Measurements from ENCODE around the gene OR2T6.
"Not testable (repeated sequence)": the region's sequence is repeated elsewhere in the genome, so short reads cannot be mapped to it uniquely, and the experiment has no call there.

Gene OR2T6

DNA sequence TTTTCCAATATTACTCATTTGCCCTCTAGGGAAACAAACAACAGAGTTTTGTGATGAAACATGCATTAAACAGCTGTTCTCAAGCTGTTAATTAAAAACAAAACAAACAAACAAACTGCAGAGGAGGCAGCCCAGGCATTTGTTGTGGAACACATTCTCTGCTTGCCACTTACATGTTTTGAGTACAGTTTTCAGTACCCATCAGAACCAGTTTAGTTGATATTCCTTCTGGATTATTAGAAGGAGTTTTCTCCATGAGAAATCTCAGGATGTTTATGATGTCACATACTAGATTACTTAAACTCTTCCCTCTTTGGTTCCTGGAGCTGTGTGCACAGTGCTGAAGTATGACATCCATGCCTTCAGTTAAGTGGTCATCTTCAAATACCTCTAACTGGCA lies at the start of gene OR2T6:
OR2T6 (plus strand) TSS at position 301 of the 400 bp plus-strand sequence. CDS start 11,863 bp downstream, outside the sequence.
- DNase-seq, result no peak

DNA sequence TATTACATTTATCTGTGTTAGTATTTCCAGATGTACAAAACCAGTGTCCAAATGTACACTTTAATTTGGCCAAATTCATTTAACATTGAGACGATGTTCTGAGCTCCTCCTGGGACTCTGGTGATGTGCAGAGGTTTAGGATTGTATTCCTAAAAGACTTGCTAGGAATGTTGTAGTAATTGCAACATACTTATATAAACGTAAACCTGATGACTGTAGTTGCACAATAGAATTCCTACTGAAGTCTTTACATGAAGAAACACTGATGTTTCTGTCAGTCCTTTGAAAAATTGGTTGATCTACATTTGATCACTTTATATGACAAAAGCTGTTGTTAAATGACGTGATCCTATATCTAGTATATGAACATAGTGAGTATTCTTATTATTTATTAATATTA lies 32.1 kb upstream of the OR2T6 start:
- no peak for DNase-seq

DNA sequence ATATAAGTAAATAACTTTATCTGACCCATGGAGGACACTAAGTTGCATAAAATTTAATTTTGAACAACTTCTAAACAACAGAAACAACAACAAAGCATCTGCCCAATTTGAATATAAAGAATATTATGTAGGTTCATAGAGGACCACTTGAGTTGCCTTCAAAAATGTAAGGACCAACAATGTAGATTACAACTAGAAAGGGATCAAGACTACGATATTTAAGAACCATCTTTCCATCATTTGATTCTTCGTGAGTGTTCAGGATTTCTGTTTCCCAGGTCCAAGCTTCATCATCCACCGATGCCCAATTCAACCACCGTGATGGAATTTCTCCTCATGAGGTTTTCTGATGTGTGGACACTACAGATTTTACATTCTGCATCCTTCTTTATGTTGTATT lies 27.1 kb upstream of the OR2T6 start, which contains the start of gene OR14C36:
OR14C36 (plus strand) TSS at position 301 of the 400 bp plus-strand sequence; CDS start at position 301, 0 bp downstream.
- DNase-seq, result no peak

- no peak for DNase-seq
Observed at GRCh38 chr1:248359415-248359814, 16.1 kb upstream of the OR2T6 start.

GRCh38 chr1:248361121-248361715 lies 14.3 kb upstream of the OR2T6 start, which contains the start of gene OR2T4:
TSS of gene OR2T4 (plus strand) at chr1:248361665. CDS start at chr1:248361665, 0 bp downstream.
- DNase-seq, result no peak

DNA sequence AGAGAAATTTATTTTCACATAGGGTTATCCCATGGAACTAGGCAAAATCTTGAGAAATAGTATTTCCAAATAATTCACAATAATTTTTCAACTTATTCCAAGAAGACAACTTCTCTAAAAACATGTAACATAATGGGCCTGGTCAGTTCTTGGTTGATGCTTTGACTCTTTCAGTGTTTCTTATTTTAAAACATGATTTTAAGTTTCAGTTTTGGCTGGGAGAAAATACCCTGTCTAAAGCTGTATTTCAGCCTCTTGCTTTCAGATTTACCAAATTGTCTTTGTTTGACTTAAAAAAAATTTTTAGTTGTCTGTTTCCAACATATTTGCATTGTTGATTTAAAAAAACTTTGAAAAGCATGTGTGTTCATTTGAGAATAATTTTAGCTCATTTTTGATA lies 8.9 kb upstream of the OR2T6 start:
- DNase-seq, result no peak

DNA sequence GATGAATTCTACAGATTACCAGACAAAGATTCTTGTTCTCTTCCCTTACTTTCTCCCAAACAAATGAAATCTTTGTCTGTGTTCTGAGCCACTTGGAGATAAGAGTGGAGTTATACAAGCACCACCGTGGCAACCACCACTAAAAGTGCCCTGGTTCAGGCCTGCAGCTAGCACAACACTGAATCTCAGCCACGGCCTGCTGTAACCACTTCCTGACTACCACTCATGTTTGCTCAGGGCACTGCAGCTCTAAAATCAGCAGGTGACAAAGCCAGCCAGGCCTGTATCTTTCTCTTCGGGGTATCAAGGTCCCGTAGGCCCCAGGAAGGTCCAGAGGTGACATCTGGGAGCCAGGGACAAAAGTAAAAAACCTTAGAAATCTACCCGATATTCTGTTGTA lies 3.2 kb upstream of the OR2T6 start:
- no peak for DNase-seq

DNA sequence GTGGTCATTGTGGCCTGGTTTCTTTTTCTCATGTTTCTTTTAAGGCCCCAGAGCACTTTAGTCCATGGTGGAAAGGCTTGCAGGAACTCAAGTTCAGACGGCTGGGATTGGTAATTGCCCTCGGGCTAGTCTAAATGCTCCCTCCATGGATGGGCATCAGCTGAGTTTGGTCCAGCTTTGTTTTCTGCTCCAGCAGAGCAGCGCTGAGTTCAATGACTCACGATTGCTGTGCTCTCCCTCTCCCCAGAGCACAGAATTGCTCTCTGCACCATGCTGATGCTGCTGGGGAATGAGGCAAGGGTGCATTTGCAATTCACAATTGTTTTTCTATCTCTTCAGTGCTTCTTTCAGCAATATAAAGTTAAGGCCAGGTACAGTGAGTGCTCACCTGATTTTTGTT lies 1.8 kb upstream of the OR2T6 start:
- no peak for DNase-seq

- no peak for DNase-seq
Observed at GRCh38 chr1:248376916-248377315, 1.4 kb downstream of the OR2T6 start.

- DNase-seq, result no peak
Observed at GRCh38 chr1:248380854-248381253, 5.3 kb downstream of the OR2T6 start.

DNA sequence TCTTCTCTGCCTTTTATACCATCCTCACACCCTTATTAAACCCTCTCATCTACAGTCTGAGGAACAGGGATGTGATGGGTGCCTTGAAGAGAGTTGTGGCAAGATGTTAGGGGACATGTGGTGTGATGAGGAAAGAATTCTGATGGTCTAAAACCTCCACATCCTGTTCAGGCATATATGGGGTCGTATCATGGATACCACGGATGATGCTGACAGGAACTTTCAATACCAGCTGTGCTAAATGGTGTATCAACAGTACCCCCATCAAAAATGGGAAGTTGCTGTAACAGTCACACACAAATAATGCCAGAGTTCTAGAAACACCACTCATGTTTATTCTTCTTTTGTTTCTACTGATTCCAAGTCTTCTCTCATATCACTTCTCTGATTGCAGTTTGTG lies 12.9 kb downstream of the OR2T6 start:
- peak; percentile 2 for DNase-seq

DNA sequence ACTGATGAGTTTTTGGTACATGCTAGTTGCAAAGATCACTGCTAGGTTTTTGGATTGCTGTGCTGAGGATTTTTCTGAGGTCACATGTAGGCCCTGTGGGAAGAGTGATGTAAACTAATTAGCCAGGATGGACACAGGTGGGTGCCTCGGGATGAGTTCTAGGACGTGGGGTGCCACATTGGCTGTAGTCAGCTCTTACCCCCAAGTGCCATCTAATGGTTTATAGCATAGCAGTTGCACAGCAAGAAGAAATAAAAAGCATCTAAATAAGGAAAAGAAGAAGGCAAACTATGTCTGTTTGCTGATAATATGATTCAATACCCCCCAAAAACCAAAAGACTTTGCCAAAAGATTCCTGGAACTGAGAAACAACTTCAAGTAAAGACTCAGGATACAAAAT lies 17.5 kb downstream of the OR2T6 start:
- no peak for DNase-seq

DNA sequence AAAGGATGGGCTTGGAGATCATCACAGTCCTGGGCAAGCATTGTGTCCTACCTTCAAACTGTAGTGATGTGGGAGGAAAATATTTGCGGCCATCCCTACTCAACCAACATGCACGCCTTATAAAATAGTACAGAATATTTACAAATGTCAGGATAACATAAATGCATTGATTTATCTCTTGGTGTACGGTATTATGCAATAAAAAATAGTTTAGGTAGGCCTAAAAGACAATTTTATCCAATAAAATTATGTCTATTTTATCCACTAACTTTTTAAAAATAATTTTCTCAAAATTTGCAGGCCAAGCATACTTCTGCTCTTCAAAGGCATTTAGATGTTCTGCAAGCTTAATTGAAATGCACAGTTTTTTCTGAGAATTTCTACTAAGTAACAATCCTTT lies 27.2 kb downstream of the OR2T6 start, which contains the start of gene OR2T1:
OR2T1 (plus strand) TSS at position 301 of the 400 bp plus-strand sequence. CDS start 3,100 bp downstream, outside the sequence.
- no peak for DNase-seq

DNA sequence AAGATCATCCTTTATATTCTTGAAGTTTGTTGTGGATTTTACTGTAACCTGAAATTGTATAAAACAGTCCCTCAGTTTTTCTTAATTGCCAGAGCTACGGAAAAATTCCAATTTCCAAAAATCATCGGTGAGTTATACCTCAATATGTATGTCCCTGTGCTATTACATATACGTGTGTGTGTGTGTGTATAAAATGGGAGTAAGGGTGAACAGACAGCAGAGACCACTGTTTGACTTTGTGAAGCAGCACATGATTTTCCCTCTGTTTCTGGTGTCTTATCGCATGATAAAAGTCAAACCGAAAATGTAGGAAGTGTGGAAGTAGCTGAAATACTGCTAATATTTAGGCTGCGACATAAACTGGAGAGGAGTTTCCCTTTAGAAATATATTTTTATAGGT lies 28.5 kb downstream of the OR2T6 start:
- DNase-seq, result no peak

DNA sequence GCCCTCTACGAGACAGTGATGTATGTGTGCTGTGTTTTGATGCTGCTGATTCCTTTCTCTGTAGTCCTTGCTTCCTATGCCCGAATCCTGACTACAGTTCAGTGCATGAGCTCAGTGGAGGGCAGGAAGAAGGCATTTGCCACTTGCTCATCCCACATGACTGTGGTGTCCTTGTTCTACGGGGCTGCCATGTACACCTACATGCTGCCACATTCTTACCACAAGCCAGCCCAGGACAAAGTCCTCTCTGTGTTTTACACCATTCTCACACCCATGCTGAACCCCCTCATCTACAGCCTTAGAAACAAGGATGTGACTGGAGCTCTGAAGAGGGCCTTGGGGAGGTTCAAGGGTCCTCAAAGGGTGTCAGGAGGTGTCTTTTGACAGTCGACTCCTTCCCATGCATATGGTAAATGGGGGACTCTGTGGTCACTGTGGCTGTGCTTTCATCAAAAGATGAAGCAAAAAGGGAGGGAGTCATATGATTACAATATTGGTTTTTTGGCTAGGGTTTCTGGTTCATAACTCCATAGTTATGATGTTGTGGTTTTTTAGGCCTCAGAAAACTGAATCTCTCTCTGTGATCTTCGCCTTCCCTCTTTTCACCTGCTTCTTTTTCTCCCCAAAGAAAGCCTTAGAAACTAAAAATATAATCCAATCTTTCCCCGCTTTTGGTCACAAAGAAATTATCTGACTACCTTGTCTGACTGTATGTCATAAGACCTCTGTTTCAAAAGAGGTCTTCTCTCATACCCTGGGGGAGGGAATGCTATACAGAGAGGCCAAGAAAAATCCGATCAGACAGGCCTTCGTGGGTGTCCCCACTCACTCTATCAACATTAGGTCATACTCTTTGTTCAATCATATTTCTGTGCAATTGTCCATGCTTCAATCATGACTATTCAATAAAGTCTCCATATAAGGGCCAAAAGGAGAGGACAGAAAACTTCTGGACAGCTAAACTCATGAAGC lies 31.5 kb downstream of the OR2T6 start:
- no peak for DNase-seq

DNA sequence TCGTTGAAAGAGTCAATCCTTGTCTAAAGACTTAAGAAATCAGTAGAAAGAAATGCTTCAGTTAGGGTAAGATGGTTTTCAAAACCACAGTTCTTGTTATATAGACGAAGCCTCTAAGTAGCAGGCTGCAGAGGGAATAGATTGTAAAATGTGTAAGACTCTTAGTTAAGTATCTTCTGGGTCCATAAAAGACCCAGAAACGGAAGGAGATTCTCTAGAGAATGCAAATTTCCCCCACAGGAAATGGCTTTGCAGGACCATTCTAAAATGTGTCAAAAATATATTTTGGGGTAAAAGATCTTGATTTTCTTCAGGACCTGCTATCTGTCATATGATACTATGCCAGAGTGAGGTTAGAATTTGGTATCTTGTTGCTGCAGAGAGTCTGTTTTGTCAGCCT lies 40.7 kb downstream of the OR2T6 start:
- no peak for DNase-seq

GRCh38 chr1:248417854-248418253 lies 42.3 kb downstream of the OR2T6 start:
- no peak for DNase-seq

DNA sequence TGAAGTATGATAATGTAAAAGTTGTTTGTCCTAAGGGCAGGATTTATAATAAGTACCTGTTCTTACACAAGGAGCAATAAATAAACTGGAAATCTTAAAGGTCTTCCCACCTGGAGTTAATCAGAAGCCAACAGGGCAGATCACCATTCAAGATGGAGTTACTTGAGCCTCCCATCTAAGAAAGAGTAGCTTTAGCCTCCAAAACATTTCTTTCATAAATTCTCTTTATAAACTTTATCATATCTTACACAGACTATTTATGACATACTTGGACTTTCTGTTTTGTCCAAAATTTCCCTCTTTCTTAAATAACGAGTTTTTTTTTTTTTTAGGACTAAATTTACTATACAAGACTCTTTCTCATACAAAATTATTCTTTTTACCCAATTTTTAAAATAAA lies 45.8 kb downstream of the OR2T6 start:
- DNase-seq, result no peak

DNA sequence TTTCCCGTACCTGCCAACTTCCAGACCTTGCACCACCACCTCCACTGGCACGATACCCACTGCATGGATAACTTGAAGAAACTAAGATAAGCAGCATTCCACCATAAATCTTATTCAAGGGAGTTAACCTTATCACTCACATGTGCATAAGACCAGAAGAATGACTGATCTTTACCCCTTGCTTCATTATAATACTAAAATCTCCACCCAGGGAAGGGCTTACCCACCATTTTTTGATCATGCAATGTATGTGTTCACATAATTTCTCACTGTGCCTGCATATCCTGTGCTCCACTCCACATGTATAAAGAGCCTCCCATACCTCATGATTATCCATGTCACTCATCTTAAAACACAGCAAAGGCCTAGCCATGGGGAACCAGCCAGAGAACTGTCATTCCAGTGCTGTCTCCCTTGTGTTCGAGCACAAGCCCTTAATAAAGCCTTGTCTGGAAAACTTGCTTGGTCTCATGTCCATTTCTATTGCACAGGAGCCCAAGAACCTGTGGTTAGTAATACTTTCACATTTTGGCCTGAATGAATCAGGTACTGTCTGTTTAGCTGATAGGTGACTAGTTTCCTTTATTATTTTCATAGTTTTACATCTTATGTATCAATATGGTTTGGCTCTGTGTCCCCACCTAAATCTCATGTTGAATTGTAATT lies 52.1 kb downstream of the OR2T6 start:
- DNase-seq, result not testable (repeated sequence)

DNA sequence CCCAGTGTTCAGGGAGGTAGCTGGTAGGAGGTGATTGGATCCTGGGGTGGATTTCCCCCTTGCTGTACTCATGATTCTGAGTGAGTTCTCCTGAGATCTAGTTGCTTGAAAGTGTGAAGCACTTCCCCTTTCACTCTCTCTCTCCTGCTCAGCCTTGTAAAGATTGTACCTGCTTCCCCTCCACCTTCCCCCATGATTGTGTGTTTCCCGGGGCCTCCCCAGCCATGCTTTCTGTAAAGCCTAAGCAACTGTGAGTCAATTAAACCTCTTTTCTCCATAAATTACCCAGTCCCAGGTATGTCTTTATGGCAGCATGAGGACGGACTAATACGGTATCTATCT lies 52.6 kb downstream of the OR2T6 start:
- DNase-seq, result not testable (repeated sequence)

DNA sequence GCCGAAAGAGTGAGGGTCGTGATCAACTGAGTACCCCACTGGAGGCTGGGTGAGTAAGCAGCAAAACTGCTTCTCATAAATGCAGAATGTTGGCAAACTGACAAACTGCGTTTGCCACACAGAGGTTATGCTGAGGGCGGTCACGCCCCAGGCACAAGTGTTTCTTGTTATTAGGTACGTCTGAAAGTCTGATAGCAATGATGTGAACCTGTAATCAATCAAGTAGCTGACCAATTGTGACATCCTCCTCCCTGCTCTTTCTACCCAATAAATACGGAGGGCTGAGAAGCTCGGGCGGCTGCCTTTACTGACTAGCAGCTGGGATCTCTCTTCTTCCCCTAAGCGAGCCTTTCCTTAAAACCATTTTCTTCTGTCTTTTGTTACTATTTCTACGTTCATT lies 56.1 kb downstream of the OR2T6 start:
- not testable (repeated sequence) for DNase-seq

DNA sequence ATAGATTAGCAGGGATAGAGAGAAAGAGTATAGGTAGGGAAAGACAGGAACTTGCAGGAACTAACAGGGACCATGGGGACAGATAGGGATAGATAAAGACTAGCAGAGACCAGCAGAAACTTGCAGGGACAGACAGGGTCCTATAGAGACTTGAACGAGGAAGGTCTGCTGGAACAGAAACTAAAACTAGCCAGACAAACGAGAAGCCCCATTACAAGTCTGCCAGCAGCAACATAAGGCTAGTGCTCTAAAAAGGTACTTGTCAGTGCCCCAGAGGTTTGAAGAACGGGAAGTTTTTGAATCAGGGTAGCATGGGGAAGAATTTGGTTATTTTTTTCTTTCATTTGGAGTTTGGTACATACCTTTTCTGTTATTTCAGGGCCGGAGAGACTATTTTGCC lies 56.7 kb downstream of the OR2T6 start:
- DNase-seq, result not testable (repeated sequence)

GRCh38 chr1:248433811-248434415 lies 58.4 kb downstream of the OR2T6 start:
- not testable (repeated sequence) for DNase-seq

All from KG1 (cell line).